PC-9 (cell line): Measurements from ENCODE around the gene RADIL. TPM values are rescaled to one million over a fixed set of nuclear protein-coding genes. Genes with fewer than 3 reads are reported as not detected.

Experiments used
- BruUV-seq: library from RNA; stranded (reverse); fragments of 400-500 nt; replicated peaks from 2 replicates; lab custom pipeline; 2021; lab: Mats Ljungman, UMichigan
- CTCF ChIA-PET: fragments of 300-600 bp; sonication (Branson Sonifier 250); formaldehyde crosslinking; loops from one replicate; lab custom pipeline; 2022; ENCODE audit warnings: antibody characterized with exemption; lab: Charles Lee
- POLR2A ChIA-PET: fragments of 300-600 bp; sonication (Branson Sonifier 250); formaldehyde crosslinking; loops from one replicate; lab custom pipeline; 2022; ENCODE audit warnings: antibody characterized with exemption; ENCODE audit not compliant: unreplicated experiment; lab: Charles Lee
- DNase-seq, 2 experiments: peaks; one replicate each; pipeline versions ENCODE4 v3.0.0 to v3.0.0-alpha.2; 2015 to 2022; ENCODE audit warnings: mixed read lengths in 1 of 2
- H2AFZ ChIP-seq: fragments of 200-600 bp; sonication (generic); 2 replicates; pipeline ENCODE4 v1.8.1; 2017; ENCODE audit warnings: antibody characterized with exemption
- H3F3A ChIP-seq: fragments of 200-600 bp; sonication (generic); 2 replicates; pipeline ENCODE4 v1.8.1; 2017; ENCODE audit warnings: antibody characterized with exemption, mild to moderate bottlenecking, low read depth; ENCODE audit not compliant: insufficient read depth
- H3K27ac ChIP-seq: fragments of 200-600 bp; sonication (generic); 2 replicates; pipeline ENCODE4 v1.6.1; 2016; ENCODE audit warnings: mixed run types
- H3K27me3 ChIP-seq: fragments of 200-600 bp; sonication (generic); 2 replicates; pipeline ENCODE4 v1.6.1; 2016; ENCODE audit warnings: low read depth, mixed run types; ENCODE audit not compliant: insufficient read depth
- H3K36me3 ChIP-seq: fragments of 200-600 bp; sonication (generic); 2 replicates; pipeline ENCODE4 v1.6.1; 2016; ENCODE audit warnings: low read depth, mixed run types
- H3K4me1 ChIP-seq: fragments of 200-600 bp; sonication (generic); replicated peaks from 2 replicates; pipeline ENCODE4 v1.6.1; 2016; ENCODE audit warnings: mixed run types; ENCODE audit not compliant: insufficient read depth
- H3K4me2 ChIP-seq: fragments of 200-600 bp; sonication (generic); 2 replicates; pipeline ENCODE4 v1.6.1; 2017; ENCODE audit warnings: mixed run types
- H3K4me3 ChIP-seq: fragments of 200-600 bp; sonication (generic); 2 replicates; pipeline ENCODE4 v1.6.1; 2016; ENCODE audit warnings: mixed run types
- H3K79me2 ChIP-seq: fragments of 200-600 bp; sonication (generic); 2 replicates; pipeline ENCODE4 v1.6.1; 2017; ENCODE audit warnings: low read depth, mixed run types
- H3K9me2 ChIP-seq: fragments of 200-600 bp; sonication (generic); 2 replicates; pipeline ENCODE4 v1.8.1; 2017; ENCODE audit warnings: mild to moderate bottlenecking; ENCODE audit not compliant: insufficient read depth
- H3K9me3 ChIP-seq: fragments of 200-600 bp; sonication (generic); 2 replicates; pipeline ENCODE4 v1.8.1; 2016; ENCODE audit warnings: low read depth; ENCODE audit not compliant: insufficient read depth
- H4K20me1 ChIP-seq: fragments of 200-600 bp; sonication (generic); 2 replicates; pipeline ENCODE4 v1.8.1; 2017; ENCODE audit not compliant: insufficient read depth
- CTCF ChIP-seq: fragments of 200-600 bp; sonication (generic); conservative IDR thresholded peaks from 2 replicates; pipeline ENCODE4 v1.6.1; 2017; ENCODE audit warnings: mixed run types, antibody characterized with exemption, mild to moderate bottlenecking, moderate library complexity
- EZH2 ChIP-seq: fragments of 200-600 bp; sonication (generic); IDR thresholded peaks from 2 replicates; pipeline ENCODE4 v1.8.0; 2017; ENCODE audit warnings: antibody characterized with exemption, low read depth
- intact Hi-C: fragments of 100-400 bp; cut with micrococcal nuclease; formaldehyde crosslinking; loops from one replicate; pipeline ENCODE4 v1.10.0; 2022; ENCODE audit not compliant: unreplicated experiment
- total RNA-seq: library from RNA; stranded (reverse); gene quantifications from 2 replicates; pipeline ENCODE4 v1.2.3, GENCODE V29; 2021

RADIL gene
- total RNA-seq, 1 experiment from 2014 or later, result 0.35 TPM

GRCh38 chr7:4806983-4807597 lies 76.4 kb downstream of the RADIL start:
- Histone ChIP-seq H3K79me2 (no peaks in the 10 kb centered on the region), H3K4me2 (no peak overlapping the region), H3K36me3 (no peaks in the 10 kb centered on the region), H4K20me1 (no peaks in the 10 kb centered on the region), H3K4me3 (no peak overlapping the region), H2AFZ (no peak overlapping the region), H3K4me1 (peaks cover 7% of the 10 kb centered on the region), H3K27me3 (peaks cover 57% of the 10 kb centered on the region), H3K9me3 (no peaks in the 10 kb centered on the region), H3K9me2 (no peaks in the 10 kb centered on the region), H3K27ac (no peak overlapping the region), H3F3A (peaks cover 12% of the 10 kb centered on the region; the same call in 1 of the 2 replicates)
- POLR2A ChIA-PET, result no interaction called here
- no peak for DNase-seq
- CTCF ChIA-PET, result interaction anchor here (0.6 kb wide), 1 partner anchor 123 kb away, joined by 3 read pairs; no protein-coding TSS in a partner anchor
- intact Hi-C loops, result no loop called here
- no peak for TF ChIP-seq EZH2
- no peak for TF ChIP-seq CTCF
- BruUV-seq, result no TSS peak

GRCh38 chr7:4805984-4806300 lies 77.6 kb downstream of the RADIL start:
- peaks cover 12% of the 10 kb centered on the region; the same call in 1 of the 2 replicates for H3F3A ChIP-seq
- no peaks in the 10 kb centered on the region for H3K36me3 ChIP-seq
- no peak for TF ChIP-seq CTCF
- TF ChIP-seq EZH2, result no peak
- H3K79me2 ChIP-seq, result no peaks in the 10 kb centered on the region
- peak overlapping the region; percentile 32; the same call in 1 of the 2 replicates for H3K4me2 ChIP-seq
- H3K4me3 ChIP-seq, result no peak overlapping the region
- intact Hi-C loops, result no loop called here
- H3K27me3 ChIP-seq, result peaks cover 50% of the 10 kb centered on the region
- BruUV-seq, result no TSS peak
- no peaks in the 10 kb centered on the region for H3K9me3 ChIP-seq
- no peaks in the 10 kb centered on the region for H3K9me2 ChIP-seq
- DNase-seq, result peak in 1 of 2 experiments; percentile 64
- ChIA-PET POLR2A (no interaction called here), CTCF (no interaction called here)
- no peaks in the 10 kb centered on the region for H4K20me1 ChIP-seq
- peaks cover 7% of the 10 kb centered on the region for H3K4me1 ChIP-seq
- no peak overlapping the region for H3K27ac ChIP-seq
- no peak overlapping the region for H2AFZ ChIP-seq

GRCh38 chr7:4805110-4805983 lies 78.2 kb downstream of the RADIL start:
- Histone ChIP-seq H4K20me1 (no peaks in the 10 kb centered on the region), H2AFZ (no peak overlapping the region), H3K9me3 (no peaks in the 10 kb centered on the region), H3K27me3 (peaks cover 44% of the 10 kb centered on the region), H3F3A (peaks cover 12% of the 10 kb centered on the region; the same call in 1 of the 2 replicates), H3K79me2 (no peaks in the 10 kb centered on the region), H3K4me3 (no peak overlapping the region), H3K9me2 (no peaks in the 10 kb centered on the region), H3K36me3 (no peaks in the 10 kb centered on the region), H3K27ac (no peak overlapping the region), H3K4me1 (peaks cover 7% of the 10 kb centered on the region), H3K4me2 (peak overlapping the region; percentile 32; the same call in 1 of the 2 replicates)
- no TSS peak for BruUV-seq
- POLR2A ChIA-PET, result no interaction called here
- DNase-seq, result peak in 1 of 2 experiments; percentile 24
- TF ChIP-seq CTCF (no peak), EZH2 (no peak)
- CTCF ChIA-PET, result no interaction called here
- intact Hi-C loops, result no loop called here
